HL-60 (cell line): ENCODE results near the gene NKD1.

ENCODE experiments used
- GABPA ChIP-seq: IDR thresholded peaks from 2 replicates; pipeline ENCODE4 v1.6.1; 2012; ENCODE audit warnings: low read depth
- POLR2AphosphoS5 ChIP-seq: IDR thresholded peaks from 2 replicates; pipeline ENCODE4 v1.6.1; 2012; ENCODE audit warnings: low read depth
- TF ChIP-seq, protein P1 (sequence below): IDR thresholded peaks from one replicate; pipeline ENCODE4 v1.5.1; 2011; ENCODE audit warnings: low read length, control low read depth, inconsistent platforms; ENCODE audit not compliant: insufficient read depth
- TF ChIP-seq, protein P2 (sequence below): IDR thresholded peaks from 2 replicates; pipeline ENCODE4 v1.6.1; 2012; ENCODE audit warnings: low read depth; ENCODE audit not compliant: insufficient replicate concordance

- TF ChIP-seq, protein P1, sequence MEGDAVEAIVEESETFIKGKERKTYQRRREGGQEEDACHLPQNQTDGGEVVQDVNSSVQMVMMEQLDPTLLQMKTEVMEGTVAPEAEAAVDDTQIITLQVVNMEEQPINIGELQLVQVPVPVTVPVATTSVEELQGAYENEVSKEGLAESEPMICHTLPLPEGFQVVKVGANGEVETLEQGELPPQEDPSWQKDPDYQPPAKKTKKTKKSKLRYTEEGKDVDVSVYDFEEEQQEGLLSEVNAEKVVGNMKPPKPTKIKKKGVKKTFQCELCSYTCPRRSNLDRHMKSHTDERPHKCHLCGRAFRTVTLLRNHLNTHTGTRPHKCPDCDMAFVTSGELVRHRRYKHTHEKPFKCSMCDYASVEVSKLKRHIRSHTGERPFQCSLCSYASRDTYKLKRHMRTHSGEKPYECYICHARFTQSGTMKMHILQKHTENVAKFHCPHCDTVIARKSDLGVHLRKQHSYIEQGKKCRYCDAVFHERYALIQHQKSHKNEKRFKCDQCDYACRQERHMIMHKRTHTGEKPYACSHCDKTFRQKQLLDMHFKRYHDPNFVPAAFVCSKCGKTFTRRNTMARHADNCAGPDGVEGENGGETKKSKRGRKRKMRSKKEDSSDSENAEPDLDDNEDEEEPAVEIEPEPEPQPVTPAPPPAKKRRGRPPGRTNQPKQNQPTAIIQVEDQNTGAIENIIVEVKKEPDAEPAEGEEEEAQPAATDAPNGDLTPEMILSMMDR: no peak
- TF ChIP-seq GABPA (no peak), POLR2AphosphoS5 (no peak)
- TF ChIP-seq, protein P2, sequence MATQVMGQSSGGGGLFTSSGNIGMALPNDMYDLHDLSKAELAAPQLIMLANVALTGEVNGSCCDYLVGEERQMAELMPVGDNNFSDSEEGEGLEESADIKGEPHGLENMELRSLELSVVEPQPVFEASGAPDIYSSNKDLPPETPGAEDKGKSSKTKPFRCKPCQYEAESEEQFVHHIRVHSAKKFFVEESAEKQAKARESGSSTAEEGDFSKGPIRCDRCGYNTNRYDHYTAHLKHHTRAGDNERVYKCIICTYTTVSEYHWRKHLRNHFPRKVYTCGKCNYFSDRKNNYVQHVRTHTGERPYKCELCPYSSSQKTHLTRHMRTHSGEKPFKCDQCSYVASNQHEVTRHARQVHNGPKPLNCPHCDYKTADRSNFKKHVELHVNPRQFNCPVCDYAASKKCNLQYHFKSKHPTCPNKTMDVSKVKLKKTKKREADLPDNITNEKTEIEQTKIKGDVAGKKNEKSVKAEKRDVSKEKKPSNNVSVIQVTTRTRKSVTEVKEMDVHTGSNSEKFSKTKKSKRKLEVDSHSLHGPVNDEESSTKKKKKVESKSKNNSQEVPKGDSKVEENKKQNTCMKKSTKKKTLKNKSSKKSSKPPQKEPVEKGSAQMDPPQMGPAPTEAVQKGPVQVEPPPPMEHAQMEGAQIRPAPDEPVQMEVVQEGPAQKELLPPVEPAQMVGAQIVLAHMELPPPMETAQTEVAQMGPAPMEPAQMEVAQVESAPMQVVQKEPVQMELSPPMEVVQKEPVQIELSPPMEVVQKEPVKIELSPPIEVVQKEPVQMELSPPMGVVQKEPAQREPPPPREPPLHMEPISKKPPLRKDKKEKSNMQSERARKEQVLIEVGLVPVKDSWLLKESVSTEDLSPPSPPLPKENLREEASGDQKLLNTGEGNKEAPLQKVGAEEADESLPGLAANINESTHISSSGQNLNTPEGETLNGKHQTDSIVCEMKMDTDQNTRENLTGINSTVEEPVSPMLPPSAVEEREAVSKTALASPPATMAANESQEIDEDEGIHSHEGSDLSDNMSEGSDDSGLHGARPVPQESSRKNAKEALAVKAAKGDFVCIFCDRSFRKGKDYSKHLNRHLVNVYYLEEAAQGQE: no peak
Observed at GRCh38 chr16:50531359-50531758, 16.8 kb upstream of the NKD1 start.
